ENCODE measurements around the gene CPEB4. TPM values are rescaled to one million over a fixed set of nuclear protein-coding genes. Genes with fewer than 3 reads are reported as not detected.

The CPEB4 gene
- total RNA-seq, 1 experiment from 2014 or later, result 8.7 TPM

DNA sequence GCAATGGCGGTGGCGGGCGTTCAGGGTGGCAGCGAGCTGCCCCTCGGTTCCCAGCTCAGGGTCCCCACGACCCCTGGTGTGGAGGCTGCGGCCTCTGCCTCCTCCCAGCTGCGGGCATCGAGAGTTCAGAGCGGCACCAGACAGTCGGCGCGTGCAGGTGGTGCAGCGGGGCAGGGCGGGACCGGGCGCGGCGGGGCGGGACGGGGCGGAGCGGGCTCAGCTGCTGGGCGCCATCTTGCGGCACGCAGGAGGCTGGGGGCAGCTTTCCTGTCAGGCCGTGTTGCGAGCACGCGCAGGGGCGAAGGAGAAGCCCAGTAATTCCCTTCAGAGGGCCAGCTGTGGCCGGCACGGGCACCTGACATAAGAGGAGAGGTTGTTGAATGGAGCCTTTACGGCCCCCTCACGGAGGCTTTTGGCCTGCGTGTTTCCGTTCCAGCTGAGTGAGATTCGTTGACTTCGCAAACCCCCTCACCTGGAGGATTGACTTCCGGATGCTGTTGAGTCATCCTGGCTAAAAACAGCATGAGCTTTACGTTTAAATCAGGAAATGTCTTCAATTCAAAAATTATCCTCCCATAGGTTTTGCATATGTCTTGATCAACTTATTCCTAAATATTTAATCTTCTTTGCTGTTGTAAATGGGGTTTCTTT is 101.4 kb downstream of the CPEB4 start:
- TF ChIP-seq, protein P1, sequence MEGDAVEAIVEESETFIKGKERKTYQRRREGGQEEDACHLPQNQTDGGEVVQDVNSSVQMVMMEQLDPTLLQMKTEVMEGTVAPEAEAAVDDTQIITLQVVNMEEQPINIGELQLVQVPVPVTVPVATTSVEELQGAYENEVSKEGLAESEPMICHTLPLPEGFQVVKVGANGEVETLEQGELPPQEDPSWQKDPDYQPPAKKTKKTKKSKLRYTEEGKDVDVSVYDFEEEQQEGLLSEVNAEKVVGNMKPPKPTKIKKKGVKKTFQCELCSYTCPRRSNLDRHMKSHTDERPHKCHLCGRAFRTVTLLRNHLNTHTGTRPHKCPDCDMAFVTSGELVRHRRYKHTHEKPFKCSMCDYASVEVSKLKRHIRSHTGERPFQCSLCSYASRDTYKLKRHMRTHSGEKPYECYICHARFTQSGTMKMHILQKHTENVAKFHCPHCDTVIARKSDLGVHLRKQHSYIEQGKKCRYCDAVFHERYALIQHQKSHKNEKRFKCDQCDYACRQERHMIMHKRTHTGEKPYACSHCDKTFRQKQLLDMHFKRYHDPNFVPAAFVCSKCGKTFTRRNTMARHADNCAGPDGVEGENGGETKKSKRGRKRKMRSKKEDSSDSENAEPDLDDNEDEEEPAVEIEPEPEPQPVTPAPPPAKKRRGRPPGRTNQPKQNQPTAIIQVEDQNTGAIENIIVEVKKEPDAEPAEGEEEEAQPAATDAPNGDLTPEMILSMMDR (conservative IDR thresholded peaks at IDR 0.05), result no peak
- Histone ChIP-seq H4K91ac (ENCODE audit: insufficient read length, low read depth, low read length) (no peak overlapping the region), H3K23ac (ENCODE audit: insufficient read length, low read depth, low read length) (no peak overlapping the region), H3K9me3 (ENCODE audit: control insufficient read depth, low read depth, low read length) (no peaks in the 10 kb centered on the region), H2BK5ac (ENCODE audit: insufficient read length, low read length) (no peak overlapping the region), H2AFZ (ENCODE audit: low read length) (no peak overlapping the region), H3K79me1 (ENCODE audit: insufficient read depth, low read depth, low read length, poor library complexity, severe bottlenecking) (no peaks in the 10 kb centered on the region), H3K27me3 (ENCODE audit: insufficient read depth, low read length) (no peaks in the 10 kb centered on the region), H3K4me1 (ENCODE audit: insufficient read depth, low read length) (no peaks in the 10 kb centered on the region), H3K14ac (ENCODE audit: insufficient read depth, low read length) (no peak overlapping the region), H2BK120ac (ENCODE audit: low read depth, low read length, poor library complexity, severe bottlenecking) (no peak overlapping the region), H4K5ac (ENCODE audit: insufficient read length, low read depth, low read length) (no peak overlapping the region), H3K23me2 (ENCODE audit: insufficient read length, low read depth, low read length, poor library complexity, severe bottlenecking) (no peaks in the 10 kb centered on the region), H2BK12ac (ENCODE audit: insufficient read length, low read depth, low read length) (no peak overlapping the region), H2BK15ac (ENCODE audit: low read depth, low read length) (no peak overlapping the region), H3T11ph (ENCODE audit: low read length) (no peak overlapping the region), H4K8ac (replicated peaks; ENCODE audit: insufficient read length, low read depth, low read length) (no peak overlapping the region), H3K79me2 (ENCODE audit: insufficient read depth, low read length) (no peaks in the 10 kb centered on the region), H3K4me2 (ENCODE audit: insufficient read depth, insufficient read length, low read length) (no peak overlapping the region), H2BK20ac (ENCODE audit: low read depth, low read length, poor library complexity, severe bottlenecking) (no peak overlapping the region), H4K20me1 (ENCODE audit: control insufficient read depth, insufficient read depth, insufficient read length) (no peaks in the 10 kb centered on the region), H2AK5ac (ENCODE audit: insufficient read length, low read length) (no peak overlapping the region), H3K9ac (ENCODE audit: extremely low read depth, insufficient read length, low read length) (no peak overlapping the region), H3K4ac (ENCODE audit: low read depth, low read length) (no peak overlapping the region), H3K18ac (ENCODE audit: insufficient read length, low read depth, low read length) (no peak overlapping the region), H3K56ac (ENCODE audit: insufficient read length, low read depth, low read length) (no peak overlapping the region), H3K27ac (ENCODE audit: insufficient read length, low read depth, low read length) (no peak overlapping the region)
- Mint-ChIP-seq H3K9me3 (peaks cover 0 to 4% of the 10 kb centered on the region in 2 experiments; a peak in 2 of 5 replicates), H3K4me3 (no peak overlapping the region), H3K36me3 (ENCODE audit: insufficient read depth in 1 of 3, low read depth in 3 of 3) (no peaks in the 10 kb centered on the region; a peak in 1 of 7 replicates), H3K27me3 (ENCODE audit: low read depth) (peaks cover 5% of the 10 kb centered on the region), H3K4me1 (peaks cover 5 to 8% of the 10 kb centered on the region in 2 experiments), H3K27ac (no peak overlapping the region)
- no CpG with 5 or more reads among the region's 41 CpGs for WGBS (ENCODE audit: extremely low coverage, insufficient read length, low lambda C conversion rate)
- peak; percentile 40 for DNase-seq

Data from H9 (cell line).